Activated naive CD4-positive, alpha-beta T cell treated with anti-CD3 and anti-CD28 coated beads, Interleukin-2, amount 10 ng/mL, durations not matched to agents 7 days and 5 days (primary cell): ENCODE measurements around the gene NCKAP5L.

Experiments used
- CTCF ChIA-PET: fragments of 350-600 bp; sonication (Branson Sonifier 250); formaldehyde crosslinking; loops from one replicate; lab custom pipeline; 2021; ENCODE audit warnings: antibody characterized with exemption; lab: Charles Lee
- DNase-seq: peaks from one replicate; pipeline ENCODE4 v3.0.0-alpha.2; 2020
- H3K27ac Mint-ChIP-seq: one replicate; pipeline ENCODE4 v1.8.0; 2021; ENCODE audit warnings: mild to moderate bottlenecking, moderate library complexity, mixed read lengths
- H3K27me3 Mint-ChIP-seq: one replicate; pipeline ENCODE4 v1.8.0; 2021; ENCODE audit warnings: mild to moderate bottlenecking, mixed read lengths
- H3K36me3 Mint-ChIP-seq: one replicate; pipeline ENCODE4 v1.8.0; 2021; ENCODE audit warnings: mixed read lengths
- H3K4me1 Mint-ChIP-seq: one replicate; pipeline ENCODE4 v1.8.0; 2021; ENCODE audit warnings: mixed read lengths
- H3K4me3 Mint-ChIP-seq: one replicate; pipeline ENCODE4 v1.8.0; 2021; ENCODE audit warnings: mild to moderate bottlenecking, moderate library complexity, mixed read lengths
- H3K9me3 Mint-ChIP-seq: one replicate; pipeline ENCODE4 v1.8.0; 2021; ENCODE audit warnings: mixed read lengths

Gene NCKAP5L

GRCh38 chr12:49847161-49847560, 18.9 kb upstream of the NCKAP5L start:
- H3K27me3 Mint-ChIP-seq = peaks cover 32% of the 10 kb centered on the region
- H3K27ac Mint-ChIP-seq = peak overlapping the region; percentile 24
- peaks cover 36% of the 10 kb centered on the region for H3K4me1 Mint-ChIP-seq
- CTCF ChIA-PET = interaction anchor here (1.0 to 1.8 kb wide), 6 partner anchors 8 to 119 kb away, joined by 3 to 7 read pairs (median 4); no protein-coding TSS in a partner anchor
- peaks cover 6% of the 10 kb centered on the region for H3K9me3 Mint-ChIP-seq
- peaks cover 7% of the 10 kb centered on the region for H3K36me3 Mint-ChIP-seq
- peak; percentile 37 for DNase-seq
- no peak overlapping the region for H3K4me3 Mint-ChIP-seq

- Mint-ChIP-seq H3K4me3 (no peak overlapping the region), H3K4me1 (peaks cover 47% of the 10 kb centered on the region), H3K9me3 (peaks cover 6% of the 10 kb centered on the region), H3K27me3 (peaks cover 28% of the 10 kb centered on the region), H3K27ac (no peak overlapping the region), H3K36me3 (peaks cover 9% of the 10 kb centered on the region)
- no peak for DNase-seq
- CTCF ChIA-PET = interaction anchor here (1.8 kb wide), 1 partner anchor 99 kb away, joined by 5 read pairs; no protein-coding TSS in a partner anchor
Measured at GRCh38 chr12:49846032-49846431, 17.8 kb upstream of the NCKAP5L start.

GRCh38 chr12:49843876-49844437, 15.7 kb upstream of the NCKAP5L start:
- Mint-ChIP-seq H3K36me3 (peaks cover 9% of the 10 kb centered on the region), H3K9me3 (peaks cover 6% of the 10 kb centered on the region), H3K27ac (peak overlapping the region; percentile 89), H3K27me3 (peaks cover 16% of the 10 kb centered on the region), H3K4me3 (peak overlapping the region; percentile 88), H3K4me1 (peaks cover 49% of the 10 kb centered on the region)
- no peak for DNase-seq
- CTCF ChIA-PET = interaction anchor here (0.8 to 2.1 kb wide), 3 partner anchors 13 to 103 kb away, joined by 3 to 7 read pairs (median 7); partner anchors contain the start of gene TMBIM6

GRCh38 chr12:49843411-49843810, 15.2 kb upstream of the NCKAP5L start:
- Mint-ChIP-seq H3K36me3 (peaks cover 9% of the 10 kb centered on the region), H3K9me3 (peaks cover 6% of the 10 kb centered on the region), H3K27me3 (peaks cover 10% of the 10 kb centered on the region), H3K4me3 (peak overlapping the region; percentile 88), H3K4me1 (peaks cover 49% of the 10 kb centered on the region), H3K27ac (peak overlapping the region; percentile 89)
- no peak for DNase-seq
- CTCF ChIA-PET = interaction anchor here (0.8 to 2.1 kb wide), 3 partner anchors 12 to 102 kb away, joined by 3 to 7 read pairs (median 7); partner anchors contain the start of gene TMBIM6

GRCh38 chr12:49842519-49843352, 14.5 kb upstream of the NCKAP5L start, which contains the start of gene BCDIN3D:
TSS of gene BCDIN3D (minus strand) at chr12:49843106. CDS start at chr12:49843087, 19 bp downstream.
- H3K27ac Mint-ChIP-seq = peak within 1 kb of the TSS; percentile 89
- peaks cover 11% of the 10 kb centered on the region for H3K36me3 Mint-ChIP-seq
- peaks cover 4% of the 10 kb centered on the region for H3K27me3 Mint-ChIP-seq
- H3K4me1 Mint-ChIP-seq = peaks cover 49% of the 10 kb centered on the region
- peak within 1 kb of the TSS; percentile 88 for H3K4me3 Mint-ChIP-seq
- CTCF ChIA-PET = interaction anchor here (0.8 to 2.1 kb wide), 3 partner anchors 11 to 102 kb away, joined by 3 to 7 read pairs (median 7); partner anchors contain the start of gene TMBIM6
- peak; percentile 95 for DNase-seq
- peaks cover 6% of the 10 kb centered on the region for H3K9me3 Mint-ChIP-seq

- peaks cover 6% of the 10 kb centered on the region for H3K36me3 Mint-ChIP-seq
- H3K4me1 Mint-ChIP-seq = peaks cover 32% of the 10 kb centered on the region
- no peak overlapping the region for H3K4me3 Mint-ChIP-seq
- CTCF ChIA-PET = interaction anchor here (0.6 to 4.3 kb wide), 36 partner anchors 8 to 349 kb away, joined by 3 to 67 read pairs (median 5); partner anchors contain the start of genes NCKAP5L and TMBIM6
- no peaks in the 10 kb centered on the region for H3K9me3 Mint-ChIP-seq
- no peak overlapping the region for H3K27ac Mint-ChIP-seq
- DNase-seq = peak; percentile 63
- no peaks in the 10 kb centered on the region for H3K27me3 Mint-ChIP-seq
Measured at GRCh38 chr12:49838973-49839633, 10.9 kb upstream of the NCKAP5L start.

- no peak overlapping the region for H3K4me3 Mint-ChIP-seq
- no peaks in the 10 kb centered on the region for H3K9me3 Mint-ChIP-seq
- peaks cover 12% of the 10 kb centered on the region for H3K27me3 Mint-ChIP-seq
- no peak overlapping the region for H3K27ac Mint-ChIP-seq
- no peak for DNase-seq
- CTCF ChIA-PET = interaction anchor here (0.8 kb wide), 1 partner anchor 55 kb away, joined by 4 read pairs; no protein-coding TSS in a partner anchor
- peaks cover 4% of the 10 kb centered on the region for H3K36me3 Mint-ChIP-seq
- peaks cover 12% of the 10 kb centered on the region for H3K4me1 Mint-ChIP-seq
Measured at GRCh38 chr12:49832836-49833421, 4.7 kb upstream of the NCKAP5L start.

- peaks cover 23% of the 10 kb centered on the region for H3K27me3 Mint-ChIP-seq
- H3K4me3 Mint-ChIP-seq = no peak overlapping the region
- no peak for DNase-seq
- H3K9me3 Mint-ChIP-seq = no peaks in the 10 kb centered on the region
- peaks cover 18% of the 10 kb centered on the region for H3K4me1 Mint-ChIP-seq
- H3K36me3 Mint-ChIP-seq = peaks cover 2% of the 10 kb centered on the region
- H3K27ac Mint-ChIP-seq = peak overlapping the region; percentile 13
- CTCF ChIA-PET = interaction anchor here (0.8 to 1.1 kb wide), 4 partner anchors 9 to 166 kb away, joined by 3 to 6 read pairs (median 3); partner anchors contain the start of gene BCDIN3D
Measured at GRCh38 chr12:49831717-49832116, 3.5 kb upstream of the NCKAP5L start.

- H3K36me3 Mint-ChIP-seq = peaks cover 2% of the 10 kb centered on the region
- H3K9me3 Mint-ChIP-seq = no peaks in the 10 kb centered on the region
- DNase-seq = peak; percentile 68
- H3K27me3 Mint-ChIP-seq = peaks cover 25% of the 10 kb centered on the region
- CTCF ChIA-PET = interaction anchor here (1.0 to 1.8 kb wide), 5 partner anchors 12 to 65 kb away, joined by 3 to 7 read pairs (median 4); no protein-coding TSS in a partner anchor
- H3K4me1 Mint-ChIP-seq = peaks cover 25% of the 10 kb centered on the region
- peak overlapping the region; percentile 33 for H3K27ac Mint-ChIP-seq
- H3K4me3 Mint-ChIP-seq = peak overlapping the region; percentile 96
Measured at GRCh38 chr12:49827401-49828099, 663 bp downstream of the NCKAP5L start.

GRCh38 chr12:49827051-49827400, 1.2 kb downstream of the NCKAP5L start:
- H3K4me3 Mint-ChIP-seq = peak overlapping the region; percentile 96
- H3K9me3 Mint-ChIP-seq = no peaks in the 10 kb centered on the region
- peaks cover 25% of the 10 kb centered on the region for H3K27me3 Mint-ChIP-seq
- H3K4me1 Mint-ChIP-seq = peaks cover 25% of the 10 kb centered on the region
- CTCF ChIA-PET = interaction anchor here (0.8 to 1.4 kb wide), 3 partner anchors 13 to 190 kb away, joined by 3 to 5 read pairs (median 4); no protein-coding TSS in a partner anchor
- H3K27ac Mint-ChIP-seq = peak overlapping the region; percentile 33
- H3K36me3 Mint-ChIP-seq = peaks cover 3% of the 10 kb centered on the region
- no peak for DNase-seq

GRCh38 chr12:49825971-49826421, 2.2 kb downstream of the NCKAP5L start:
- H3K9me3 Mint-ChIP-seq = no peaks in the 10 kb centered on the region
- DNase-seq = no peak
- no peak overlapping the region for H3K4me3 Mint-ChIP-seq
- peaks cover 3% of the 10 kb centered on the region for H3K36me3 Mint-ChIP-seq
- H3K27ac Mint-ChIP-seq = no peak overlapping the region
- CTCF ChIA-PET = no interaction called here
- peaks cover 34% of the 10 kb centered on the region for H3K4me1 Mint-ChIP-seq
- H3K27me3 Mint-ChIP-seq = peaks cover 25% of the 10 kb centered on the region

- Mint-ChIP-seq H3K27me3 (peaks cover 22% of the 10 kb centered on the region), H3K36me3 (peaks cover 3% of the 10 kb centered on the region), H3K4me1 (peaks cover 40% of the 10 kb centered on the region), H3K27ac (no peak overlapping the region), H3K4me3 (no peak overlapping the region), H3K9me3 (no peaks in the 10 kb centered on the region)
- CTCF ChIA-PET = interaction anchor here (1.0 kb wide), 2 partner anchors 14 to 48 kb away, joined by 3 read pairs; no protein-coding TSS in a partner anchor
- DNase-seq = no peak
Measured at GRCh38 chr12:49825360-49825970, 2.7 kb downstream of the NCKAP5L start.
